ENCODE results near the gene TMEM50B. TPM values are rescaled to one million over a fixed set of nuclear protein-coding genes. Genes with fewer than 3 reads are reported as not detected.

TMEM50B gene
- total and polyA plus RNA-seq, 2 of the 8 experiments (the other 6 are each of a cell fraction or from before 2014, with no cell fraction given), result 16.8 to 20.5 TPM

DNA sequence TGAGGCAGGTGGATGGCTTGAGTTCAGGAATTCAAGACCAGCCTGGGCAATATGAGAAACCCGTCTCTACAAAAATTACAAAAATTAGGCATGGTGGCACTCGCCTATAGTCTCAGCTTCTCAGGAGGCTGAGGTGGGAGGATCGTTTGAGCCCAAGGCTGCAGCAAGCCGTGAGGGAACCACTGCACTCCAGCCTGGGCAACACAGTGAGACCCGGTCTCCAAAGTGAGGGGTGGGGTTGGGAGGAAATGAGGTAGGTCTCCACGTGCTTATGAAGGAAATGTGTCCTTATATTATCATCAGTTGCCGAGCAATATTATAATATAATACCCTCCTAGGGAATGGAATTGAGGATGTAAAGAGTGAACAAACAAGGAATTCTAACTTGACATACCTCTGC is 2.7 kb downstream of the TMEM50B start:
- Histone ChIP-seq H3K27me3 (replicated peaks in 1 of 4; ENCODE audit: control insufficient read depth in 3 of 4, extremely low read depth in 1 of 4, insufficient read depth in 3 of 4, low read length in 3 of 4) (no peaks in the 10 kb centered on the region), H2BK15ac (ENCODE audit: low read length) (no peak overlapping the region), H3K18ac (ENCODE audit: extremely low read depth, low read length) (no peak overlapping the region), H4K20me1 (replicated peaks in 1 of 2; ENCODE audit: control insufficient read depth in 1 of 2, insufficient read depth in 2 of 2, low read length in 2 of 2) (peaks cover 2% of the 10 kb centered on the region in 2 experiments), H2BK12ac (ENCODE audit: low read depth, low read length) (no peak overlapping the region), H3K23ac (ENCODE audit: insufficient read length) (no peak overlapping the region), H3K14ac (ENCODE audit: insufficient read length) (no peak overlapping the region), H2AFZ (ENCODE audit: low read length) (no peak overlapping the region), H3K9me3 (ENCODE audit: insufficient read depth in 2 of 2, low read depth in 1 of 2, low read length in 1 of 2) (no peaks in the 10 kb centered on the region), H2BK20ac (ENCODE audit: low read length) (no peak overlapping the region), H3K56ac (replicated peaks; ENCODE audit: insufficient read length, low read depth, low read length) (no peak overlapping the region), H3K9ac (replicated peaks in 1 of 4; ENCODE audit: extremely low read depth in 1 of 4, low read depth in 3 of 4, low read length in 3 of 4) (no peak overlapping the region), H4K8ac (ENCODE audit: extremely low read depth, insufficient read depth, low read length) (no peak overlapping the region; the same call in 1 of the 2 replicates), H3K27ac (ENCODE audit: low read depth, low read length) (no peak overlapping the region), H4K5ac (ENCODE audit: insufficient read length, low read depth, low read length) (no peak overlapping the region), H3K4me1 (replicated peaks in 1 of 4; ENCODE audit: control insufficient read depth in 3 of 4, insufficient read depth in 4 of 4, low read length in 3 of 4) (0 out of 7 replicates have a peak, but pooled peaks cover 0 to 6% (median 0%) of the 10 kb centered on the region in 4 experiments), H3K4me3 (ENCODE audit: extremely low read depth in 1 of 4, insufficient read depth in 2 of 4, low read depth in 3 of 4, low read length in 4 of 4) (no peak overlapping the region), H3K4ac (replicated peaks; ENCODE audit: insufficient read length, low read depth, low read length) (no peak overlapping the region), H3K23me2 (ENCODE audit: low read depth, low read length) (peaks cover 10% of the 10 kb centered on the region), H3K79me2 (ENCODE audit: control insufficient read depth in 1 of 2, insufficient read depth in 2 of 2, low read length in 2 of 2) (peaks cover 0 to 12% of the 10 kb centered on the region in 2 experiments; a peak in 1 of 4 replicates), H4K91ac (replicated peaks; ENCODE audit: insufficient read length, low read length) (no peak overlapping the region), H2BK5ac (ENCODE audit: low read depth, low read length) (no peak overlapping the region), H3K79me1 (ENCODE audit: low read depth, low read length) (no peaks in the 10 kb centered on the region), H2BK120ac (replicated peaks; ENCODE audit: low read depth, low read length) (no peak overlapping the region), H3K36me3 (ENCODE audit: control insufficient read depth in 2 of 4, insufficient read depth in 4 of 4, low read length in 3 of 4) (no peaks in the 10 kb centered on the region), H3K4me2 (ENCODE audit: insufficient read depth in 1 of 2, low read depth in 2 of 2, low read length in 2 of 2) (no peak overlapping the region), H2AK5ac (ENCODE audit: low read depth, low read length) (no peak overlapping the region)
- WGBS, 2 experiments (ENCODE audit: extremely low coverage in 1 of 2, insufficient coverage in 1 of 2, insufficient read length in 1 of 2, insufficient replicate concordance in 2 of 2, low coverage in 1 of 2, low lambda C conversion rate in 2 of 2, missing lambda C conversion rate in 1 of 2), result 98% methylated on average over 7 of the region's 7 CpGs; no CpG with 5 or more reads in 1 of the 2 experiments
- DNase-seq (ENCODE audit: low read depth in 1 of 2, low spot score in 2 of 2), result no peak
- no peak for FAIRE-seq
- POLR2A ChIA-PET (ENCODE audit: partially characterized antibody), result interaction anchor here (1.3 to 1.4 kb wide), 2 partner anchors 14 kb away, joined by 3 to 5 read pairs; partner anchors contain the start of gene DNAJC28
- CTCF ChIA-PET (ENCODE audit: partially characterized antibody), result no interaction called here
- no peak for TF ChIP-seq TBP (IDR thresholded peaks at IDR 0.05; ENCODE audit: low read depth, low read length)
- TF ChIP-seq PHF8 (conservative IDR thresholded peaks at IDR 0.05; ENCODE audit: low read depth, low read length), result no peak
- no peak for TF ChIP-seq MAFK (IDR thresholded peaks at IDR 0.05; ENCODE audit: low read depth, low read length)
- no peak for TF ChIP-seq CHD2 (IDR thresholded peaks at IDR 0.05; ENCODE audit: low read length)
- TF ChIP-seq JUN (IDR thresholded peaks at IDR 0.05; ENCODE audit: low read depth, low read length), result no peak
